Measurements from ENCODE around the gene PNP. TPM values are rescaled to one million over a fixed set of nuclear protein-coding genes. Genes with fewer than 3 reads are reported as not detected.
A peak's percentile ranks its signal among the peaks of the same experiment; 100 is the strongest.

The PNP gene
- total and polyA plus RNA-seq, 2 donors (not counting 3 experiments of a cell fraction or from before 2014, with no cell fraction given) = 245 to 271 TPM

GRCh38 chr14:20455355-20456300, 13.6 kb upstream of the PNP start:
- BruUV-seq (replicated peaks) = TSS peak; percentile 53
- dilution Hi-C loops (cut with MboI; ENCODE audit: extremely low pct_ligation_motif_present, low sequenced_read_pairs) (no loop called here), intact Hi-C loops (cut with micrococcal nuclease) (loop anchor here (1.0 to 2.0 kb wide), 7 partner anchors 14 to 151 kb away; partner anchors contain the start of genes CCNB1IP1, PNP and TEP1)
- Histone ChIP-seq H4K20me1 (replicated peaks; ENCODE audit: control insufficient read depth, extremely low read depth, insufficient read depth, low read length) (no peaks in the 10 kb centered on the region), H3K27me3 (ENCODE audit: control insufficient read depth in 2 of 2, insufficient read depth in 2 of 2, low read length in 2 of 2) (no peaks in the 10 kb centered on the region), H3K79me2 (ENCODE audit: control insufficient read depth, insufficient read depth, low read length) (peaks cover 42% of the 10 kb centered on the region), H3K36me3 (ENCODE audit: control insufficient read depth in 2 of 2, extremely low read depth in 1 of 2, insufficient read depth in 2 of 2, low read length in 2 of 2) (peaks cover 14 to 20% of the 10 kb centered on the region in 2 experiments), H3K4me1 (ENCODE audit: control insufficient read depth, extremely low read depth, insufficient read depth, low read length) (peaks cover 24% of the 10 kb centered on the region), H3K9me3 (replicated peaks; ENCODE audit: control insufficient read depth, insufficient read depth, low read length) (no peaks in the 10 kb centered on the region), H3K4me2 (ENCODE audit: insufficient read depth, low read length) (peak overlapping the region; percentile 97), H3K27ac (ENCODE audit: insufficient read depth, low read depth, low read length) (peak overlapping the region; percentile 96), H2AFZ (ENCODE audit: low read depth, low read length) (peak overlapping the region; percentile 71), H3K9me1 (replicated peaks; ENCODE audit: control insufficient read depth, extremely low read depth, insufficient read depth, low read length) (no peaks in the 10 kb centered on the region), H3K4me3 (replicated peaks in 1 of 3; ENCODE audit: insufficient read depth in 1 of 3, low read depth in 1 of 3, low read length in 3 of 3) (peak overlapping the region; percentile 51 to 99 (median 85)), H3K9ac (replicated peaks; ENCODE audit: extremely low read depth, insufficient read depth, low read length) (peak overlapping the region; percentile 98)
- TF ChIP-seq CTCF (IDR thresholded peaks at IDR 0.05; ENCODE audit: extremely low read depth in 1 of 2, insufficient read depth in 1 of 2, low read depth in 1 of 2, low read length in 2 of 2) = no peak
- peak; percentile 57 for TF ChIP-seq GATA2 (IDR thresholded peaks at IDR 0.05; ENCODE audit: insufficient read depth, insufficient read length, low read depth, low read length)
- TF ChIP-seq POLR2A (IDR thresholded peaks at IDR 0.05; ENCODE audit: low read depth, low read length) = peak; percentile 30
- TF ChIP-seq POLR2AphosphoS5 (IDR thresholded peaks at IDR 0.05; ENCODE audit: insufficient read depth, low read depth, low read length) = no peak
- no peak for TF ChIP-seq MYC (IDR thresholded peaks at IDR 0.05; ENCODE audit: low read depth, low read length)
- no peak for TF ChIP-seq JUN (IDR thresholded peaks at IDR 0.05; ENCODE audit: borderline replicate concordance, insufficient read depth, insufficient read length, low read depth)
- no peak for TF ChIP-seq EZH2 (IDR thresholded peaks at IDR 0.05; ENCODE audit: borderline replicate concordance, low read depth, low read length, severe bottlenecking)
- no peak for TF ChIP-seq MAX (IDR thresholded peaks at IDR 0.05; ENCODE audit: insufficient read depth, insufficient read length)
- TF ChIP-seq FOS (IDR thresholded peaks at IDR 0.05; ENCODE audit: borderline replicate concordance, insufficient read depth, low read length) = no peak
- FAIRE-seq (no peak), DNase-seq (ENCODE audit: low read depth, low spot score) (no peak)
- POLR2A ChIA-PET = interaction anchor here (0.7 to 3.0 kb wide), 11 partner anchors 10 to 228 kb away, joined by 3 to 37 read pairs (median 4); partner anchors contain the start of genes PARP2, PNP and TEP1
- CTCF ChIA-PET = interaction anchor here (0.6 to 4.6 kb wide), 8 partner anchors 21 to 159 kb away, joined by 3 to 70 read pairs (median 5); partner anchors contain the start of genes PARP2 and TEP1
